Kidney capillary endothelial cell (primary cell): ENCODE data around the gene CCDC54.
"Not testable (repeated sequence)": the region's sequence is repeated elsewhere in the genome, so short reads cannot be mapped to it uniquely, and the experiment has no call there.

Experiments
- DNase-seq: peaks from one replicate; pipeline ENCODE4 v3.0.0-alpha.2; 2018; ENCODE audit warnings: low spot score

The CCDC54 gene

DNA sequence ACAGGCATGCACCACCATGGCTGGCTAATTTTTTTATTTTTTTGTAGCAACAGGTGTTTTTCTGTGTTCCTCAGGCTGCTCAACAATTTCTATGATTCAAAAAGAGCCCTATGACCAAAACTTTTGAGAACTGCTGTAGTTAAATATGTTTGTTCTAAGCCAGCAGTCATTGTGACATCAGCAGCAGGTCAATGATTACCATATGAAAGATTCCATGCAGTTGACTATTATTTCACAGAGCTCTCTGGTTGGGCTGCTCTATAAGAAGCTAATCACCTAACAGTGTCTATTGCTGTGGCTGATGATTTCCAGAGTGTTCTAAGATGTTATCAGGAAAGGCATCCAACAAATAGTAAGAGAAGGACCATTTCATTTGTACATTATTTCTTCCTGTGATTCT lies at the start of gene CCDC54:
CCDC54 (plus strand) TSS at position 289 of the 400 bp plus-strand sequence. CDS start 149 bp downstream, outside the sequence.
- no peak for DNase-seq

DNA sequence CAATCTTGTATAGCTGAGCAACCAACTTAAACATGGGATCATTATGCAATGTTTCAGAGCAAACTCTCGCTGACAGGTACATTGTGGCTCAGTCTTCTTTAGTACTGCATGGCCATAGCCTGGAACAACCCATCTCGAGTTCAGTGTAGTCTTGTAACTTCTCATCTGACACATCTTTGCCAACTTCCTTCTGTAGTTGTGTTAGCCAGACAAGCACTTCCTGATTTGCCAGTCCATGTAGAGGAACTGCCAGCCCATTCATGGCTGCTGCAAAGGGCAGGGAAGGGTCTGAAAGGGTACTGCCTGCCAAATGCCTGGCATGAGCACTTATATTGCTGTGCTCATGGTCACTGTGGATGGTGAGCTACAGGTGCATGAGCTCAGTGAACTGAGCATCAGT lies 49.2 kb upstream of the CCDC54 start:
- DNase-seq, result no peak

- DNase-seq, result no peak
Measured at GRCh38 chr3:107329088-107329487, 48.2 kb upstream of the CCDC54 start.

GRCh38 chr3:107339690-107340089 lies 37.5 kb upstream of the CCDC54 start:
- DNase-seq, result not testable (repeated sequence)

DNA sequence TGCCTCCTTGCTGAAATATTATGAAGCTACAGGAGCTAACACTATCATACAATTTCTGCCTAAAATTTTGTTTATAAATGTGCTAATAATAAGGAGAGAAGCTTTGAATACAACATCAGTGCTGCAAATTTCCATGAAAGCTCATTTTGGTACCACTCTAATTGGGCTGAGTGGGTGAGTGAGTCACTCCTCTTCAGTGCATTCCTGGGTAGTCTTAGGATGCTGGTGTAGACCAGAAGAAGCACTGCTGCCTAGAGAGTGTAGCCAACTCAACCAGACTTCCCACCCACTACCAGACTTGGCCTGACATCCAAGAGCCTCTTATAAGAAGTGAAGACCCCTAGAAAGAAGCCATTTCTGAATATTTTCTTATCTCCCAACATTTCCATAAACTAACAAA lies 32.5 kb upstream of the CCDC54 start:
- DNase-seq, result no peak

- DNase-seq, result no peak
Measured at GRCh38 chr3:107345822-107346405, 31.3 kb upstream of the CCDC54 start.

GRCh38 chr3:107346564-107346963 lies 30.7 kb upstream of the CCDC54 start:
- DNase-seq, result no peak

- no peak for DNase-seq
Measured at GRCh38 chr3:107347751-107348150, 29.5 kb upstream of the CCDC54 start.

GRCh38 chr3:107356706-107357105 lies 20.5 kb upstream of the CCDC54 start:
- no peak for DNase-seq

DNA sequence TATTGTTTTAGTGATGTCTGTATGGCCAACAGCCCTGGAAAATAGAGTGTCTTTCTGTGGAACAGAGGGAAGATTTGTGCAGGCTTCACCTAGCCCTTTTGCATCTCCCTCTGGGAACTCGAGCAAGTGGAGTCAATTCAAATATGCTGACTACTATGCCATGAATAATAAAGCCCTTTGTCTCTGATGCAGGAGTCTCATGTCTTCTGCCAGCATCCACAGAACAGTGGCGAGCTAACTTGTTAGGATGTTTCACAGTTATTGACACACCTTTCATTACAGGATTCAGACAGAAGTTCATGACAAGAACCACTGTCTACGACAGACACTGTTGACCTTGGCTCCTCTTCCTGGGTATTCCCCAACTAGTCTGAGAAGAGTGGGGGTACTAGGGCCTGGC lies 15.6 kb upstream of the CCDC54 start:
- no peak for DNase-seq

DNA sequence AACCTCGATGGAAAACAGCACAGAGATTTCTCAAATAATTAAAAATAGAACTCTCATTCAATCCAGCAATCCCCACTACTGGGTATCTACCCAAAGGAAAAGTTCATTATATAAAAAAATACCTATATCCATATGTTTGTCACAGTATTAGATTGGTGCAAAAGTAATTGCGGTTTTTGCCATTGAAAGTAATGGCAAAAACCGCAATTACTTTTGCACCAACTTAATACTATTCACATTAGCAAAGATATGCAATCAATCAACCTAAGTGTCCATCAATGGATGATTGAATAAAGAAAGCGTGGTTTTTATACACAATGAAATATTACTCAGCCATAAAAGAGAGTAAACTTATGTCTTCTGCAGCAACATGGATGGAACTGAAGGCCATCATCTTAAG lies 12.2 kb upstream of the CCDC54 start:
- no peak for DNase-seq

- no peak for DNase-seq
Measured at GRCh38 chr3:107366766-107367165, 10.5 kb upstream of the CCDC54 start.

- peak; percentile 38 for DNase-seq
Measured at GRCh38 chr3:107367353-107367752, 9.9 kb upstream of the CCDC54 start.

DNA sequence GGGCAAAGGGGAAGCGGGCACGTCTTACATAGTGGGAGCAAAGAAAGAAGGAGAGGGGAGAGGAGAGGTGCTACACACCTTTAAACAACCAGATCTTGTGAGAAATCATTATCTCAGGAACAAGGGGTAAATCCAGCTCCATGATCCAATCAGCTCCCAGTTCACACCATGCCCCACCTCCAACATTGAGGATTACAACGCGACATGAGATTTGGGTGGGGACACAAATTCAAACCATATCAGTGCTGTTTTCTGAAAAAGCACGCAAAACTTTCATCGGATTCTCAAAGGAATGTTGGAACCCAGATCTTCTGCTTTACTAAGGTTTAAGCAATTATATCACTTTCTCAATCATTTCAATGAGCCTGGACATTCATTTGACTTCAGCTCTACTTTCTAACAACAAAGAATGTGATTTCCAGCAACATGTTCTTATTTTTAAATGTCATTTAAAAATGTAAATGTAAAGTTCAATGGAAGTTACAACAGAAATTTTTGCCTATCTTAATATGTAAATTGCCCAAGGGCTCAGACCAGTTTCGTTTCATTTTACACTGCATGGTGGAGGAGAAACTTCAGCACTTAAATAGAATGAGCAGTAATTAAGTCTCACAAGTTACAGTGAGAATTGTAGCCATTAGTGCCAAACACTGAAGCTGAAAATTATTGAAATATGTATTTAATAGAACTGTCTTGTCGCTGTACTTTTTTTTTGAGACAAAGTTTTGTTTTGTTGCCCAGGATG lies 8.4 kb upstream of the CCDC54 start:
- DNase-seq, result no peak

DNA sequence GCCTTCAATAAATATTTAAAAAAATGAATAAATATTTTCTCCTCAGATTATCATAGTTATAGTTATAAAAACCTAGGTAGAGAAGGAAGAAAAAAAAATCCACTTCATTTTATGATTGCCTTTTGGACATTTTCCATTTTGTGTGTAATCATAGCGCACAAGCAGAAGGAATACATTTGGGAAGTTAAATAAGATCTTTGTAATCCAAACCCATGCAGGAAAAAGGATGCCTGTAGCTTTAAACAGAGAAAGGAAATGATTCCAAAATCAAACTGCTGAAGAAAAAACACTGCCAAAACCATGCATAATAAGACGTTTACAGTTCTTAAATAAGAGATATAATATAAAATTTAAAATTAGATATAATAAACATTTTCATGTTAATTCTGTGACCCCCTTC lies 7.4 kb upstream of the CCDC54 start:
- no peak for DNase-seq

GRCh38 chr3:107370907-107371306 lies 6.3 kb upstream of the CCDC54 start:
- DNase-seq, result no peak

DNA sequence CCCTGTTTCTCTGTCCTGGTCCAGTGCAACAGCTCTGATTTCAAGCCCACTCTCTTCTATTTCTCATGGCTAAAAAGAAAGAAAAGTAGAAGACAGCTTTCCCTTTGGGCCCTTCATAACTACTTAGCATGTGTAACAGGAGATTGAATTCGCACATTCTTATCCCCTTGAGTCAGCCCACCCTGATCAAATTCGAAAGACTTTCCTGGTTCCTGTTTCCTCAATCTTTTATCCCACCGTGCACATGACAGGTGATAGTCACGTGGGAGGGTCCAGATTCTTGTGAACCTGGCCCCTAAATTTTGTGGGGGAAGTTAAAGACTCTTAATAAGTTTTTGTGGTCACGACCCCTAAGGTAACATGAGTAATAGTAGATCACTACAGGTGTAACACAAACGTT lies 4.7 kb upstream of the CCDC54 start:
- no peak for DNase-seq

- no peak for DNase-seq
Measured at GRCh38 chr3:107373896-107374295, 3.3 kb upstream of the CCDC54 start.

DNA sequence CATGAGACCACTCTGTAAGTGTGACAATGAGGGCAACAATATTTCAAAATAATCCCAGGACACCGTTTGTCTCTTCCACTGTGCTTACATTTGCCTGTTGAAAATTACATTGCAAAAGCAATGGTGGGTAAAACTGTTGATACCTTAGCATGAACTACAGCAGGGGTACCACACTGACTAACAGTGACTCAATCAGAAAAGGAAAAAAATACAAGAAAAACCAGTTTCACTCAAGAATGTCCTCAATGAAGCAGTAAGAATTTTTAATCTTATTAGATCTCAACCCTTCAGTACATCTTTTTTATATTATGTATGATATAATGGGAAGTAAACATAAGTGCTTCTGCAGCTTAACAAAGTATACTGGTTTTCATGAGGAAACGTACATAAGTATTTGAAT lies 1.6 kb upstream of the CCDC54 start:
- DNase-seq, result no peak

DNA sequence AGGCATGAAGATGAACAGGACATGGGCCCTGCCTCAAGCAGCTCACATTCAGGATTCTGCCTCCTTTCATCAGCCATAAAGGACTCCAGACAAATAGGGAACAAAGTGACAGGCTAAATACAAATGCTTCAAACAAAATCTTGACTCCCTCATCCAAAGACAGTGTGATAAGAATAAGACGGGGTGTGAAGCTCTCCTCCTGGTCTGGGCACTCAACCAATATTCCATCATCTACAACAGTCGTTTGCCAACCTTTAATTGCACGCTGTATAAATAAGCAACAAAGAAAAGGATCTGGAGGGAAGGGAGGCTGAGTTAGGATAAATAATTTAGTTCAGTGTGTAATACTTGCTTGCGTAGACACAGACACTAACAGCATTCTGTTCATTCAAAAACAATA lies 5.4 kb downstream of the CCDC54 start:
- no peak for DNase-seq

- no peak for DNase-seq
Measured at GRCh38 chr3:107384428-107384827, 7.2 kb downstream of the CCDC54 start.

DNA sequence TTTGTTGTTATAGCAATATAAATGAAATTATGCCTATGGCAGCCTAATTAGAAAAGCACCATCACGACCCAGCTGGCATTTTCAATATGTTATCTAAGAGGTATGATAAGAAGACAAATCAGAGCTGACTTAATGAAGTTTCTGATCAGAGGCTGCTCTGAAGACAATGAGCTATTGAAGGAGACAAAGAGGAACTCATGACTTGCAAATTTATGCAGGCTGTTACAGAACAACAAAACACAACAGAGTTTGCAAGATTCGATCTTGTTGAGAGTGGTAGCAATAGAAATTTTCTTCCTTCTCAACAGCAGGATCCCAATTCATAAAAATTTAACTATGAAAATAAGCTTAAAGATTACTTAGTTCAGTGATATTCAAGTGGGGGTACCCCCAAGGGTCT lies 7.7 kb downstream of the CCDC54 start:
- DNase-seq, result no peak

- no peak for DNase-seq
Measured at GRCh38 chr3:107387555-107387954, 10.3 kb downstream of the CCDC54 start.

- DNase-seq, result no peak
Measured at GRCh38 chr3:107392549-107393165, 15.4 kb downstream of the CCDC54 start.
